ENCODE results near the gene RNF181. TPM values are rescaled to one million over a fixed set of nuclear protein-coding genes. Genes with fewer than 3 reads are reported as not detected.

The RNF181 gene
- total RNA-seq, 1 experiment from 2014 or later = 125 TPM

DNA sequence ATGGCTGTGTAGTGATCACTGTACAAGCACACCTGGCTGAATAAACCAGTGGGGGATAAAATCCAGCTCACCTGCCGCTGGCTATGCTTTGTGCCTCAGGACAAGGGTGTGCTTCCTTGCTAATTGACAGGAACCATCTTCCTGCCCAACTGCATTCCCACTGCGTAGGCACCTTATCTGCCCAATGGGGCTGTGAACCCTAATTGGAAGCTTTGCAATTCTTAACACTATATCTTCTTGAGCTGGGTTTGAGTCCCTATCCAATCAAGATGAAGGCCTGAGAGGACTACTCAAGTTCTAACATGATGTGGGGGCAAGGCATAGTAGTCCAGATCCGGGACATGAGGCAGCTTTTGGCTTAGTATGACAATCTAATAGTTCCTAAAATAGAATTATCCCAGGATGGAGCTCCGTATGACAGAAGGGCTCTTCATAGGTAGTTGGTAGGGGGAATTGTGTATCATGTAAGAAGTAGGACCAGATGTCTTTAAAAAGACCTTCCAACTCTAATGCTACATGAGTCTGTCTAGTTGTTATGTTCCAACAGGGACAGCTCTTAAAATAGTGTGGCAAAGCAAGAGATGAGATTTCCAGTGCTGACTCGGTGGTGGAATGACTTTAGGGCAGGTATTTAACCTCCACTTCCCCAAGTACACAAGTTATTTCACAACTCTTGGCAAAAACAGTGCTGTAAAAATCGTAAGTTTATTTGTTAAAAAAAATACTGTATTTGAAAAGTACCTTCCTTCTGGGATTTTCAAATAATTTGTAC is 9.2 kb downstream of the RNF181 start:
- BruUV-seq (replicated peaks) = no TSS peak
- ChIA-PET CTCF (interaction anchor here (0.6 to 2.2 kb wide), 10 partner anchors 10 to 507 kb away, joined by 3 to 10 read pairs (median 4); partner anchors contain the start of genes RNF181 and USP39), POLR2A (interaction anchor here (0.7 to 6.1 kb wide), 16 partner anchors 10 to 317 kb away, joined by 3 to 67 read pairs (median 4); partner anchors contain the start of genes ELMOD3, MAT2A, RETSAT and RNF181)
- no peak for DNase-seq (ENCODE audit: unreplicated experiment)
- H3K4me1 Mint-ChIP-seq (ENCODE audit: insufficient read depth, unreplicated experiment) = peaks cover 12% of the 10 kb centered on the region
- no peaks in the 10 kb centered on the region for H3K9me3 Mint-ChIP-seq (ENCODE audit: unreplicated experiment)
- TF ChIP-seq, protein P1, sequence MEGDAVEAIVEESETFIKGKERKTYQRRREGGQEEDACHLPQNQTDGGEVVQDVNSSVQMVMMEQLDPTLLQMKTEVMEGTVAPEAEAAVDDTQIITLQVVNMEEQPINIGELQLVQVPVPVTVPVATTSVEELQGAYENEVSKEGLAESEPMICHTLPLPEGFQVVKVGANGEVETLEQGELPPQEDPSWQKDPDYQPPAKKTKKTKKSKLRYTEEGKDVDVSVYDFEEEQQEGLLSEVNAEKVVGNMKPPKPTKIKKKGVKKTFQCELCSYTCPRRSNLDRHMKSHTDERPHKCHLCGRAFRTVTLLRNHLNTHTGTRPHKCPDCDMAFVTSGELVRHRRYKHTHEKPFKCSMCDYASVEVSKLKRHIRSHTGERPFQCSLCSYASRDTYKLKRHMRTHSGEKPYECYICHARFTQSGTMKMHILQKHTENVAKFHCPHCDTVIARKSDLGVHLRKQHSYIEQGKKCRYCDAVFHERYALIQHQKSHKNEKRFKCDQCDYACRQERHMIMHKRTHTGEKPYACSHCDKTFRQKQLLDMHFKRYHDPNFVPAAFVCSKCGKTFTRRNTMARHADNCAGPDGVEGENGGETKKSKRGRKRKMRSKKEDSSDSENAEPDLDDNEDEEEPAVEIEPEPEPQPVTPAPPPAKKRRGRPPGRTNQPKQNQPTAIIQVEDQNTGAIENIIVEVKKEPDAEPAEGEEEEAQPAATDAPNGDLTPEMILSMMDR (IDR thresholded peaks at IDR 0.05; ENCODE audit: unreplicated experiment) = no peak
- H3K36me3 Mint-ChIP-seq (ENCODE audit: insufficient read depth, unreplicated experiment) = peaks cover 46% of the 10 kb centered on the region
- intact Hi-C loops (cut with micrococcal nuclease) = loop anchor here (5.0 kb wide), 2 partner anchors 42 to 182 kb away; partner anchors contain the start of gene GGCX
- peak overlapping the region; percentile 79 for H3K4me3 Mint-ChIP-seq (ENCODE audit: unreplicated experiment)
- no peak overlapping the region for H3K27ac Mint-ChIP-seq (ENCODE audit: low read depth, unreplicated experiment)
- no peaks in the 10 kb centered on the region for H3K27me3 Mint-ChIP-seq (ENCODE audit: insufficient read depth, unreplicated experiment)

- Mint-ChIP-seq H3K36me3 (ENCODE audit: insufficient read depth, unreplicated experiment) (peaks cover 49% of the 10 kb centered on the region), H3K4me1 (ENCODE audit: insufficient read depth, unreplicated experiment) (peaks cover 16% of the 10 kb centered on the region), H3K9me3 (ENCODE audit: unreplicated experiment) (no peaks in the 10 kb centered on the region), H3K27me3 (ENCODE audit: insufficient read depth, unreplicated experiment) (no peaks in the 10 kb centered on the region), H3K4me3 (ENCODE audit: unreplicated experiment) (peak overlapping the region; percentile 79), H3K27ac (ENCODE audit: low read depth, unreplicated experiment) (no peak overlapping the region)
- BruUV-seq (replicated peaks) = no TSS peak
- CTCF ChIA-PET = interaction anchor here (0.7 to 2.2 kb wide), 3 partner anchors 10 to 450 kb away, joined by 4 to 10 read pairs (median 4); partner anchors contain the start of gene RNF181
- no peak for DNase-seq (ENCODE audit: unreplicated experiment)
- POLR2A ChIA-PET = interaction anchor here (0.6 to 6.1 kb wide), 20 partner anchors 11 to 889 kb away, joined by 3 to 67 read pairs (median 4); partner anchors contain the start of genes ELMOD3, MAT2A, RETSAT and RNF181
- intact Hi-C loops (cut with micrococcal nuclease) = no loop called here
- TF ChIP-seq, protein P1 (IDR thresholded peaks at IDR 0.05; ENCODE audit: unreplicated experiment) = no peak
These were observed 10.0 kb downstream of the RNF181 start for GRCh38 chr2:85605406-85606115.

DNA sequence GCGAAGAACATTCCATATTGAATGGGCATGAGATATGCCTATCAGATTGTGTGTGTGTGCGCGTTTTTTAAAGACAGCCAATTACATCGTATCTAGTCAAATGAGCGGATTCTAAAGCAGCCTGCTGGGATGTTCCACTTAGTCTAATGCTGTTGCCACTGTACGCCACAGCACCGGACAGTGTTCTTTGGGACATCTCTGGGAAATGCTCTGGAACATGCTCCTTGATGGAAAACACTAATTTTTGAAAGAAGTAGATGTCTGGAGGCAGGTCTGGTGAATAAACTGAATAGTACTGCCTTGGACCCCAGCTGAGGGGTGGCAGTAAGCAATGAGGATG is 10.5 kb downstream of the RNF181 start:
- ChIA-PET CTCF (interaction anchor here (1.2 kb wide), 1 partner anchor 31 kb away, joined by 6 read pairs; no protein-coding TSS in a partner anchor), POLR2A (interaction anchor here (0.6 to 6.1 kb wide), 10 partner anchors 10 to 522 kb away, joined by 3 to 67 read pairs (median 4); partner anchors contain the start of genes MAT2A, RNF181, USP39 and VAMP8)
- TF ChIP-seq, protein P1 (IDR thresholded peaks at IDR 0.05; ENCODE audit: unreplicated experiment) = no peak
- H3K27me3 Mint-ChIP-seq (ENCODE audit: insufficient read depth, unreplicated experiment) = no peaks in the 10 kb centered on the region
- peaks cover 50% of the 10 kb centered on the region for H3K36me3 Mint-ChIP-seq (ENCODE audit: insufficient read depth, unreplicated experiment)
- H3K9me3 Mint-ChIP-seq (ENCODE audit: unreplicated experiment) = no peaks in the 10 kb centered on the region
- no peak overlapping the region for H3K27ac Mint-ChIP-seq (ENCODE audit: low read depth, unreplicated experiment)
- BruUV-seq (replicated peaks) = no TSS peak
- H3K4me3 Mint-ChIP-seq (ENCODE audit: unreplicated experiment) = no peak overlapping the region
- DNase-seq (ENCODE audit: unreplicated experiment) = no peak
- intact Hi-C loops (cut with micrococcal nuclease) = no loop called here
- peaks cover 16% of the 10 kb centered on the region for H3K4me1 Mint-ChIP-seq (ENCODE audit: insufficient read depth, unreplicated experiment)

Measured in MCF 10A (cell line).